ENCODE results near the gene PCSK6. TPM values are rescaled to one million over a fixed set of nuclear protein-coding genes. Genes with fewer than 3 reads are reported as not detected.

PCSK6 gene
- total RNA-seq, 4 donors from 2014 or later = 10.6 to 98.2 (median 12.8) TPM

GRCh38 chr15:101323793-101324523 lies 165.5 kb downstream of the PCSK6 start:
- no peaks in the 10 kb centered on the region for H3K36me3 ChIP-seq
- peak in 1 of 3 donors; percentile 48 for DNase-seq
- peak overlapping the region in 1 of 4 donors; percentile 28 for H3K27ac ChIP-seq
- peaks cover 0 to 17% (median 0%) of the 10 kb centered on the region in 4 donors for H3K4me1 ChIP-seq
- no peak for TF ChIP-seq CTCF (IDR thresholded peaks at IDR 0.05)
- TF ChIP-seq POLR2A (IDR thresholded peaks at IDR 0.05) = no peak
- no peak overlapping the region for H3K4me3 ChIP-seq
- H3K27me3 ChIP-seq = no peaks in the 10 kb centered on the region
- no peaks in the 10 kb centered on the region for H3K9me3 ChIP-seq

GRCh38 chr15:101322854-101323477 lies 166.5 kb downstream of the PCSK6 start:
- peaks cover 0 to 17% (median 0%) of the 10 kb centered on the region in 4 donors for H3K4me1 ChIP-seq
- H3K4me3 ChIP-seq = no peak overlapping the region
- H3K27me3 ChIP-seq = no peaks in the 10 kb centered on the region
- peak in 1 of 3 donors; percentile 21 for DNase-seq
- H3K27ac ChIP-seq = no peak overlapping the region
- H3K9me3 ChIP-seq = no peaks in the 10 kb centered on the region
- TF ChIP-seq POLR2A (IDR thresholded peaks at IDR 0.05) (no peak), CTCF (IDR thresholded peaks at IDR 0.05) (no peak)
- H3K36me3 ChIP-seq = no peaks in the 10 kb centered on the region

- DNase-seq = peak in 1 of 3 donors; percentile 35
- Histone ChIP-seq H3K27me3 (no peaks in the 10 kb centered on the region), H3K9me3 (no peaks in the 10 kb centered on the region), H3K27ac (no peak overlapping the region), H3K36me3 (no peaks in the 10 kb centered on the region), H3K4me3 (no peak overlapping the region), H3K4me1 (peaks cover 0 to 17% (median 0%) of the 10 kb centered on the region in 4 donors)
- no peak for TF ChIP-seq CTCF (IDR thresholded peaks at IDR 0.05)
- TF ChIP-seq POLR2A (IDR thresholded peaks at IDR 0.05) = no peak
Observed at GRCh38 chr15:101322016-101322695, 167.4 kb downstream of the PCSK6 start.

- peak overlapping the region in 1 of 4 donors; percentile 6 for H3K4me3 ChIP-seq
- H3K36me3 ChIP-seq = no peaks in the 10 kb centered on the region
- peak in 1 of 3 donors; percentile 73 for DNase-seq
- TF ChIP-seq CTCF (IDR thresholded peaks at IDR 0.05) (peak in 3 of 6 experiments; percentile 25 to 29 (median 27)), POLR2A (IDR thresholded peaks at IDR 0.05) (no peak)
- peak overlapping the region in 1 of 4 donors; percentile 25 for H3K27ac ChIP-seq
- H3K4me1 ChIP-seq = peaks cover 0 to 17% (median 0%) of the 10 kb centered on the region in 4 donors
- H3K27me3 ChIP-seq = no peaks in the 10 kb centered on the region
- H3K9me3 ChIP-seq = no peaks in the 10 kb centered on the region
Observed at GRCh38 chr15:101320501-101321052, 168.9 kb downstream of the PCSK6 start.

- Histone ChIP-seq H3K9me3 (no peaks in the 10 kb centered on the region), H3K36me3 (no peaks in the 10 kb centered on the region), H3K27me3 (no peaks in the 10 kb centered on the region), H3K4me1 (peaks cover 0 to 6% (median 0%) of the 10 kb centered on the region in 4 donors), H3K4me3 (no peak overlapping the region), H3K27ac (no peak overlapping the region)
- DNase-seq = no peak
- TF ChIP-seq CTCF (IDR thresholded peaks at IDR 0.05) (no peak), POLR2A (IDR thresholded peaks at IDR 0.05) (no peak)
Observed at GRCh38 chr15:101318839-101319238, 170.7 kb downstream of the PCSK6 start.

All from Peyer's patch (tissue), 4 donors.